ENCODE results near the gene CNP.
"Not testable (repeated sequence)": the region's sequence is repeated elsewhere in the genome, so short reads cannot be mapped to it uniquely, and the experiment has no call there.

CNP gene

GRCh38 chr17:42010266-42010680, 43.7 kb downstream of the CNP start:
- DNase-seq: not testable (repeated sequence)

GRCh38 chr17:42010898-42011516, 44.4 kb downstream of the CNP start:
- no peak for DNase-seq

GRCh38 chr17:42012363-42012762, 45.8 kb downstream of the CNP start:
- not testable (repeated sequence) for DNase-seq

- DNase-seq: not testable (repeated sequence)
These were observed 47.1 kb downstream of the CNP start for GRCh38 chr17:42013740-42014139.

- peak in 1 of 2 experiments; percentile 45 for DNase-seq
These were observed 49.8 kb downstream of the CNP start for GRCh38 chr17:42016411-42016831.

DNA sequence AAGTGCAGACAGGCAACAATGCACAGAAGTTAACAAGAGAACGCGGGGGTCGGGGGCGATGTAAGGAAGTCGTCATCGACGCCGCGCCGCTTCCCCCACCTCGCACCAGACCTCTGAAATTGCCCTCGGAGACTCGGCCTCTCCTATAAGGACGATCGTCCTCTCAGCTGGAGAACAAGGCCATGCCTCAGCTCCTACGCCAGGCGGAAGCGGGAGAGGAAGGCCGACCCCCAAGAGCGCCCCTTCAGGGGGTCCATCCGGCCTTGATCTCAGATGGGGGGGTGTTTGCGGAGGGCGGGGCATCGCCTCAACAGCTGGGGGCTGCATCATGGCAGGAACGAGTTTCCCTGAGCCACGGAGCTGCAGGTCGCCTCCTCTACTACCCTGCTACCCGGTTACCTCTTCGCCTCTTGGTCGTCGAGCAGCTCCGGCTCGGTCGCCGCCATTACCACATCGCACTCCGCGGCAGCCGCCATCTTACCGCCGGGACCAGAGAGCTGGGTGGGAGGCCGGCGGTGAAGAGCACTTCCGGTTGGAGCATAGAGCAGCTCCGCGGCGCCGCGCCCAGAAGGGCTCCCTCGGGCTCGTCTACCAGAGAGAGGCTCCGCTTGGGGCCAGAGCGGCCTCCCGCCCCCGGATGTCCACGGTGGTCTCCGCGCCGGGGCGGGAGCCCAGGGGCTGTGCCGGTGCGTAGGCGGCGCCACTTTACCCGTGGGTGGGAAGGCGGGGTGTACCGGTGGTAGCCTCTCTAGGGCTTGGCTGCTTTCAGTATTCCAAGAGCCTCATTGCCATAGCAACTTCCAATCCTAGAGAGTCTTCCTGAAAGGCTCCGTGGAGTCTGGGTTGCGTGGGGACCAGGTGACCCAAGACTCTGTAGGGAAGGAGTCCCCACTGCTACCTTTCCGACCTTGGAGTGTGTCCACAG, 50.6 kb downstream of the CNP start, which contains the start of gene DNAJC7:
Gene DNAJC7 (minus strand): TSS at position 499 of the 925 bp plus-strand sequence. CDS start 23 bp downstream, at position 476.
- peak; percentile 89 to 94 for DNase-seq

- no peak for DNase-seq
These were observed 51.2 kb downstream of the CNP start for GRCh38 chr17:42017866-42018200.

DNA sequence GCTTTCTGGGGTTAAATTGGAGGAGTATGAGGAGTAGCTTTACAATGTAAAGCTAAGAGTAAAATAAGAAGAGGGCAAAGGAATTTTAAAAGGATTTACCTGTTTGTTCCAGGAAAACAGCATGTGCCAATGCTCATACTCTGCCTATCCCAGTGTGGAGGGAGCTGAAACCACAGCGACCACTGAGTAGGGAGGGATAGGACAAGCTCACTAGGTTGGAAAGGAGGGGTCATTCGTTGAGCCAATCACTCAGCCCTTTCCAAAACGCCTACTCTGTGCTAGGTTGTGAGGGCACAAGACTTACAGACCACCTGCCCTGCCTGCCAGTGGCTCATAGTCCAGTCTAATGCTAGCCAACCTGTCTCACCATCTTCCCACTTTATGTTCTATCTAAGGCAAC, 51.7 kb downstream of the CNP start:
- DNase-seq: no peak

GRCh38 chr17:42018988-42019387, 52.4 kb downstream of the CNP start:
- no peak for DNase-seq

DNA sequence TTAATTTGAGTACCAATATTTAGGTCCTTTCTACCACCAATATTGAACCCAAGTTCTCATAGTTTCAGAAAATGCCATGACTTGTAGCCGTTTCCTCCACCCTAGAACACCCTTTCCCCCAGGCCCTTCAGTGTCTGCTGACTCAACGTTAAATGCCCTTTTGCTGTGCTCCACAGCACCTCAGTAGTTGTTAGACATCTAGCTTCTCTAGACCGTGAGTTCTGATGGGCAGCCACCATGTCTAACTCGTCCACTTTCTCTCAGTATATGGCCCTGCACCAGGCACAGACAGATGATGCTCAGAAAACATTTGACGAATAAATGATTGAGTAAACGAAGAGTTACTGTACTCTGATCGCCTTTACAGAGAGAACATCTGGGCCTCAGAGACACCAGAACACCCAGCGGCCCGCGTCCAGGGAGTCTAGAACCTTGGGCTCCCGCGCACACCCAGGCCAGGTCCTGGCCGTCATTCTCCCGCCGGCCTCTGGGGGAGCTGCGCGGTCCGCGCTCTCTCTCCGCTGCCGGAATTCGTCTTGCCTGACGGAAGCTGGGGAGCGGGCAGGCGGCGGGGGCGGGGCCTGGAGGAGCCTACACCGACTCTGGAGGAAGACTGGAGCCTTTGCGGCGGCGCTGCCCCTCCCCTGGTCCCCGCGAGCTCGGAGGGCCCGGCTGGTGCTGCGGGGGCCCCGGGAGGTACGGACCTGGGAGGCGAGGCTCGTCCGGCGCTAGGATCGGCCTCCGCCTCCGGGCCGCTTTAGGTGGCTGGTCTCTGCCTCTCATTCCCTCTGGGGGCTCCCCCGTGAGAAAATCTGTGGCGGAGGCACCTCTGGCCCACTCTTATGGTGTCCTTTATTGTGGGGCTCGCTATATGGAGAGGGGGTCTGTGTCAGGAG, 53.2 kb downstream of the CNP start, which contains the start of gene NKIRAS2:
Gene NKIRAS2 (plus strand): TSS at position 582 of the 896 bp plus-strand sequence. CDS start 1,488 bp downstream, outside the sequence.
- peak; percentile 95 to 96 for DNase-seq

DNA sequence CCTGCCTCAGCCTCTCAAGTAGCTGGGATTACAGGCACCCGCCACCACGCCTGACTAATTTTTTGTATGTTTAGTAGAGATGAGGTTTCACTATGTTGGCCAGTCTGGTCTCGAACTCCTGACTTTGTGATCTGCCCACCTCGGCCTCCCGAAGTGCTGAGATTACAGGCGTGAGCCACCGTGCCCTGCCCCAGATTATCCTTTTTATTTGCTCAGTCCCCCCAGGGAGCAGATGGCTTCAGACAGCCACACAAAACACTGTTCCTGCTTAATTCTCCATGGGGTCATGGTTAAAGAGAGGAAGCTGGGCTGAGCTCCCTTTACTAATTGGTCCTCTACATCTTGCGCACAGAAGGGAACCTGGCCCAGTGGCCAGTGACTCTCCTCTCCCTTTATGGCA, 54.2 kb downstream of the CNP start:
- not testable (repeated sequence) for DNase-seq

GRCh38 chr17:42023524-42024349, 57.1 kb downstream of the CNP start:
- DNase-seq: no peak

DNA sequence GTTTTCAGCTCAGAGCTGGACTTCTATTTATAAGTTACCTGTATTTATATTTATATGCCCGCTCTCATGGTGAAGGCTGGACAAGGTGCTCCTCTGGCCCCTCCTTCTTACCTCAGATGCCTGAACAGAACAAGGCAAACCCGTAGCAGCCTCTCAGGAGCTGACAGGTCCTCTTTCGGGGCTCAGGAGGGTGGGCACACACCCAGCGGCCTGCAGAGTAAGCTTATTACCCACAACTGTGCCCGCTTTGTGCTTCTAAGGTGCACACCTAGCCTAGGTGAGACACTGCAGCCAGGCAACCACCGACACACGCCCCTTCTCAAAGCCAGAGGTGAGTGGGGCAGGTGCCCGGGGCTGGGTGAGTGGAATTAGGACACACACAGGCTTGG, 58.6 kb downstream of the CNP start:
- no peak for DNase-seq

- no peak for DNase-seq
These were observed 59.3 kb downstream of the CNP start for GRCh38 chr17:42025936-42026335.

- DNase-seq: no peak
These were observed 60.4 kb downstream of the CNP start for GRCh38 chr17:42026857-42027589.
